Measurements from ENCODE around the gene KLRF1. TPM values are rescaled to one million over a fixed set of nuclear protein-coding genes. Genes with fewer than 3 reads are reported as not detected.

The KLRF1 gene
- total and polyA plus RNA-seq, 2 experiments from 2014 or later, result 0.50 TPM; not detected in 1

DNA sequence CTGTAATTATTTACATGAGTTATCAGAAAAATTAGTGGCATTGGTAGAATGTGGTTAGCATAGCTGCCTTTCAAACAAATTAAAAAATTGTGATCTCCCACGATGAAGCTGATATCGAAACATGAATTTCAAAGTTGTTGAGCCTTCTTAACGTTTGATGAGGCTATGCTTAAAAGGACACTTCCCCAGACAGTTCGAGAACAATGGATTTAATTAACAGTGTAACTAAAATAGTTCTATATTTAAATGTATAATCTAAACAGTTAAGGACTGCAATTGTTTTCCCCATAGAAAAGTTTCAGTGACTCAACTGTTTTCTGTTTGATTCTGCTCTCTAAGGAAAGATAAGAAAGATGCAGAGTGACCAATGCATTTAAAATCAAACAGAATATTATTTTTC is 40.2 kb downstream of the KLRF1 start:
- no peaks in the 10 kb centered on the region for H3K36me3 Mint-ChIP-seq (ENCODE audit: low read depth)
- no peaks in the 10 kb centered on the region for H3F3A ChIP-seq (replicated peaks; ENCODE audit: low read depth)

More for the DNA sequence above, 40.2 kb downstream of the KLRF1 start:
- Histone ChIP-seq H4K20me1 (replicated peaks; ENCODE audit: insufficient read depth) (no peaks in the 10 kb centered on the region), H3K27me3 (ENCODE audit: insufficient read depth) (no peaks in the 10 kb centered on the region), H3K79me2 (replicated peaks; ENCODE audit: insufficient read depth) (no peaks in the 10 kb centered on the region), H3K4me2 (no peak overlapping the region), H3K27ac (ENCODE audit: low read depth) (no peak overlapping the region), H3K36me3 (ENCODE audit: insufficient read depth) (no peaks in the 10 kb centered on the region), H3K4me1 (ENCODE audit: insufficient read depth) (peaks cover 19% of the 10 kb centered on the region), H2AFZ (no peak overlapping the region), H3K9me2 (ENCODE audit: insufficient read depth) (no peaks in the 10 kb centered on the region), H3K4me3 (no peak overlapping the region)
- Mint-ChIP-seq H3K27ac (no peak overlapping the region; the same call in 1 of the 2 replicates), H3K4me3 (no peak overlapping the region), H3K27me3 (ENCODE audit: insufficient read depth, low read depth, poor library complexity) (no peaks in the 10 kb centered on the region), H3K9me3 (no peaks in the 10 kb centered on the region), H3K4me1 (peaks cover 15% of the 10 kb centered on the region; the same call in 2 of the 3 replicates)
- DNase-seq (ENCODE audit: low spot score), result no peak
- TF ChIP-seq, protein P1, sequence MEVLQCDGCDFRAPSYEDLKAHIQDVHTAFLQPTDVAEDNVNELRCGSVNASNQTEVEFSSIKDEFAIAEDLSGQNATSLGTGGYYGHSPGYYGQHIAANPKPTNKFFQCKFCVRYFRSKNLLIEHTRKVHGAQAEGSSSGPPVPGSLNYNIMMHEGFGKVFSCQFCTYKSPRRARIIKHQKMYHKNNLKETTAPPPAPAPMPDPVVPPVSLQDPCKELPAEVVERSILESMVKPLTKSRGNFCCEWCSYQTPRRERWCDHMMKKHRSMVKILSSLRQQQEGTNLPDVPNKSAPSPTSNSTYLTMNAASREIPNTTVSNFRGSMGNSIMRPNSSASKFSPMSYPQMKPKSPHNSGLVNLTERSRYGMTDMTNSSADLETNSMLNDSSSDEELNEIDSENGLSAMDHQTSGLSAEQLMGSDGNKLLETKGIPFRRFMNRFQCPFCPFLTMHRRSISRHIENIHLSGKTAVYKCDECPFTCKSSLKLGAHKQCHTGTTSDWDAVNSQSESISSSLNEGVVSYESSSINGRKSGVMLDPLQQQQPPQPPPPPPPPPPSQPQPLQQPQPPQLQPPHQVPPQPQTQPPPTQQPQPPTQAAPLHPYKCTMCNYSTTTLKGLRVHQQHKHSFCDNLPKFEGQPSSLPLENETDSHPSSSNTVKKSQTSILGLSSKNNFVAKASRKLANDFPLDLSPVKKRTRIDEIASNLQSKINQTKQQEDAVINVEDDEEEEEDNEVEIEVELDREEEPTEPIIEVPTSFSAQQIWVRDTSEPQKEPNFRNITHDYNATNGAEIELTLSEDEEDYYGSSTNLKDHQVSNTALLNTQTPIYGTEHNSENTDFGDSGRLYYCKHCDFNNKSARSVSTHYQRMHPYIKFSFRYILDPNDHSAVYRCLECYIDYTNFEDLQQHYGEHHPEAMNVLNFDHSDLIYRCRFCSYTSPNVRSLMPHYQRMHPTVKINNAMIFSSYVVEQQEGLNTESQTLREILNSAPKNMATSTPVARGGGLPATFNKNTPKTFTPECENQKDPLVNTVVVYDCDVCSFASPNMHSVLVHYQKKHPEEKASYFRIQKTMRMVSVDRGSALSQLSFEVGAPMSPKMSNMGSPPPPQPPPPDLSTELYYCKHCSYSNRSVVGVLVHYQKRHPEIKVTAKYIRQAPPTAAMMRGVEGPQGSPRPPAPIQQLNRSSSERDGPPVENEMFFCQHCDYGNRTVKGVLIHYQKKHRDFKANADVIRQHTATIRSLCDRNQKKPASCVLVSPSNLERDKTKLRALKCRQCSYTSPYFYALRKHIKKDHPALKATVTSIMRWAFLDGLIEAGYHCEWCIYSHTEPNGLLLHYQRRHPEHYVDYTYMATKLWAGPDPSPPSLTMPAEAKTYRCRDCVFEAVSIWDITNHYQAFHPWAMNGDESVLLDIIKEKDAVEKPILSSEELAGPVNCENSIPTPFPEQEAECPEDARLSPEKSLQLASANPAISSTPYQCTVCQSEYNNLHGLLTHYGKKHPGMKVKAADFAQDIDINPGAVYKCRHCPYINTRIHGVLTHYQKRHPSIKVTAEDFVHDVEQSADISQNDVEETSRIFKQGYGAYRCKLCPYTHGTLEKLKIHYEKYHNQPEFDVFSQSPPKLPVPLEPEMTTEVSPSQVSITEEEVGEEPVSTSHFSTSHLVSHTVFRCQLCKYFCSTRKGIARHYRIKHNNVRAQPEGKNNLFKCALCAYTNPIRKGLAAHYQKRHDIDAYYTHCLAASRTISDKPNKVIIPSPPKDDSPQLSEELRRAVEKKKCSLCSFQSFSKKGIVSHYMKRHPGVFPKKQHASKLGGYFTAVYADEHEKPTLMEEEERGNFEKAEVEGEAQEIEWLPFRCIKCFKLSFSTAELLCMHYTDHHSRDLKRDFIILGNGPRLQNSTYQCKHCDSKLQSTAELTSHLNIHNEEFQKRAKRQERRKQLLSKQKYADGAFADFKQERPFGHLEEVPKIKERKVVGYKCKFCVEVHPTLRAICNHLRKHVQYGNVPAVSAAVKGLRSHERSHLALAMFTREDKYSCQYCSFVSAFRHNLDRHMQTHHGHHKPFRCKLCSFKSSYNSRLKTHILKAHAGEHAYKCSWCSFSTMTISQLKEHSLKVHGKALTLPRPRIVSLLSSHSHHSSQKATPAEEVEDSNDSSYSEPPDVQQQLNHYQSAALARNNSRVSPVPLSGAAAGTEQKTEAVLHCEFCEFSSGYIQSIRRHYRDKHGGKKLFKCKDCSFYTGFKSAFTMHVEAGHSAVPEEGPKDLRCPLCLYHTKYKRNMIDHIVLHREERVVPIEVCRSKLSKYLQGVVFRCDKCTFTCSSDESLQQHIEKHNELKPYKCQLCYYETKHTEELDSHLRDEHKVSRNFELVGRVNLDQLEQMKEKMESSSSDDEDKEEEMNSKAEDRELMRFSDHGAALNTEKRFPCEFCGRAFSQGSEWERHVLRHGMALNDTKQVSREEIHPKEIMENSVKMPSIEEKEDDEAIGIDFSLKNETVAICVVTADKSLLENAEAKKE (CRISPR knock-in tag; IDR thresholded peaks at IDR 0.05), result no peak
- TF ChIP-seq ZNF114 (CRISPR knock-in tag; IDR thresholded peaks at IDR 0.05), result no peak
- ATAC-seq, result no peak

Data from GM23338 (cell line).